Mesothelial cell of epicardium (in vitro differentiated cells): ENCODE measurements around the gene KLHL2. TPM values are rescaled to one million over a fixed set of nuclear protein-coding genes. Genes with fewer than 3 reads are reported as not detected.

Experiments used
- DNase-seq, 2 experiments: peaks; one replicate each; pipeline ENCODE4 v3.0.0; 2021; ENCODE audit warnings: low spot score in 2 of 2; ENCODE audit not compliant: unreplicated experiment in 2 of 2
- H3K27ac Mint-ChIP-seq: 2 replicates; pipeline ENCODE4 v1.8.0; 2021; ENCODE audit warnings: mixed read lengths
- H3K27me3 Mint-ChIP-seq: 2 replicates; pipeline ENCODE4 v1.8.0; 2021; ENCODE audit warnings: low read depth, mixed read lengths
- H3K36me3 Mint-ChIP-seq: 2 replicates; pipeline ENCODE4 v1.8.0; 2021; ENCODE audit warnings: mixed read lengths
- H3K4me1 Mint-ChIP-seq: 2 replicates; pipeline ENCODE4 v1.8.0; 2021; ENCODE audit warnings: mixed read lengths
- H3K4me3 Mint-ChIP-seq: 2 replicates; pipeline ENCODE4 v1.8.0; 2021; ENCODE audit warnings: mild to moderate bottlenecking, moderate library complexity, mixed read lengths
- H3K9me3 Mint-ChIP-seq: 2 replicates; pipeline ENCODE4 v1.8.0; 2021; ENCODE audit warnings: mixed read lengths
- CTCF ChIP-seq: fragments of 200-600 bp; sonication (generic); IDR thresholded peaks from one replicate; pipeline ENCODE4 v1.5.0; 2021; ENCODE audit warnings: antibody characterized with exemption; ENCODE audit not compliant: unreplicated experiment
- total RNA-seq: library from RNA; stranded (reverse); gene quantifications from 3 replicates; pipeline ENCODE4 v1.2.1, GENCODE V29; 2021

The KLHL2 gene
- total RNA-seq, 1 donor from 2014 or later: 9.9 TPM

GRCh38 chr4:165360985-165361670 is 153.8 kb downstream of the KLHL2 start:
- H3K4me1 Mint-ChIP-seq: peaks cover 15% of the 10 kb centered on the region
- H3K27ac Mint-ChIP-seq: no peak overlapping the region
- H3K36me3 Mint-ChIP-seq: no peaks in the 10 kb centered on the region

GRCh38 chr4:165361810-165362209 is 154.4 kb downstream of the KLHL2 start:
- Mint-ChIP-seq H3K4me1 (peaks cover 15% of the 10 kb centered on the region), H3K4me3 (no peak overlapping the region), H3K27me3 (no peaks in the 10 kb centered on the region), H3K9me3 (no peaks in the 10 kb centered on the region), H3K36me3 (no peaks in the 10 kb centered on the region), H3K27ac (no peak overlapping the region)
- DNase-seq: no peak
- no peak for TF ChIP-seq CTCF

More at GRCh38 chr4:165360985-165361670, 153.8 kb downstream of the KLHL2 start:
- TF ChIP-seq CTCF: no peak
- Mint-ChIP-seq H3K9me3 (no peaks in the 10 kb centered on the region), H3K4me3 (no peak overlapping the region), H3K27me3 (no peaks in the 10 kb centered on the region)
- no peak for DNase-seq

- DNase-seq: no peak
- Mint-ChIP-seq H3K27me3 (no peaks in the 10 kb centered on the region), H3K9me3 (no peaks in the 10 kb centered on the region), H3K4me1 (peaks cover 15% of the 10 kb centered on the region), H3K36me3 (no peaks in the 10 kb centered on the region), H3K4me3 (no peak overlapping the region), H3K27ac (no peak overlapping the region)
- no peak for TF ChIP-seq CTCF
Measured at GRCh38 chr4:165364452-165365080, 157.2 kb downstream of the KLHL2 start.

- Mint-ChIP-seq H3K4me3 (no peak overlapping the region), H3K27ac (no peak overlapping the region), H3K36me3 (no peaks in the 10 kb centered on the region), H3K4me1 (peaks cover 5% of the 10 kb centered on the region), H3K27me3 (no peaks in the 10 kb centered on the region), H3K9me3 (no peaks in the 10 kb centered on the region)
- TF ChIP-seq CTCF: no peak
- DNase-seq: no peak
Measured at GRCh38 chr4:165367040-165367439, 159.7 kb downstream of the KLHL2 start.

- no peak for DNase-seq
- TF ChIP-seq CTCF: no peak
- Mint-ChIP-seq H3K36me3 (no peaks in the 10 kb centered on the region), H3K9me3 (no peaks in the 10 kb centered on the region), H3K27me3 (no peaks in the 10 kb centered on the region), H3K4me1 (peaks cover 2% of the 10 kb centered on the region), H3K4me3 (no peak overlapping the region), H3K27ac (no peak overlapping the region)
Measured at GRCh38 chr4:165368114-165368513, 160.8 kb downstream of the KLHL2 start.
